Erythroblast (primary cell): ENCODE results near the gene CCN2.

ENCODE experiments used
- GATA1 ChIP-seq: IDR thresholded peaks from 2 replicates; pipeline ENCODE4 v1.6.1; 2011; ENCODE audit warnings: low read depth, mild to moderate bottlenecking, control low read depth, low read length, moderate library complexity
- POLR2A ChIP-seq: IDR thresholded peaks from 2 replicates; pipeline ENCODE4 v1.6.1; 2011; ENCODE audit warnings: mild to moderate bottlenecking, low read length

GRCh38 chr6:131936156-131936555 is 15.0 kb downstream of the CCN2 start:
- TF ChIP-seq POLR2A (no peak), GATA1 (no peak)
